Measurements from ENCODE around the gene PGS1.

PGS1 gene

DNA sequence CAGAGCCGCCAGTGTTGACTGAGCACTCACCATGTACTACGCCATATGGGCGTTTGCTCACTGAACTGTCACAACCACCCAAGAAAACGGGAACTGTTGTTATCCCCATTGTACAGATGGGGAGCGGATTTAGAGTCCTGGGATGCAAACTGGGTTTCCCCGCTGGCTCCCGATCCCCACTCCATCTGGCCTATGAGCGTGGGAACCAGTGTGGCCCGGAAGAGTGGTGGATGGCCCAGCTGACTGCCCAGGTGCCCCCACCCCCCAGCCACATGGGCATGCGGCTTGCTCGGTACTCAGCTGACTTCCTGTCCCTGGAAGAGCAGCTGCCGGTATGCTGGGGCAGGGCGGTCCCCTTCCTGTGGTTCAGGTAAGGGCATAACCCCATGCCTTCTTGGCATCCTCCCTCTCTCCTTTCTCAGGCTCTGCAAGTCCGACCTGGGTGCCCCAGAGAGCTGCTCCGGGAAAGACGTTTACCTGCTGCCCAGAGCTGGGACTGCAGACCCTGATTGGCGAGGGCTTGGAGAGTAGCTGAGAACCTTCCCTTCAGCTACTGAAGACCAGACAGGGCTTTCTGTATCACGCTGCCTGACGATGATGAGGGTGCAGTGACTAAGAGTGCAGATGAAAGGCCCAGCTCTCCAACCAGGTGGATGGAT is 34.8 kb upstream of the PGS1 start:
- H3K4me1 ChIP-seq, result peaks cover 27 to 97% (median 47%) of the 10 kb centered on the region in 10 experiments
- H3K9me3 ChIP-seq (replicated peaks in 1 of 11), result no peaks in the 10 kb centered on the region
- H3K27me3 ChIP-seq, result peaks cover 0 to 49% (median 45%) of the 10 kb centered on the region in 11 experiments; a peak in 18 of 22 replicates
- H3K36me3 ChIP-seq, result no peaks in the 10 kb centered on the region
- peak overlapping the region in 4 of 10 experiments; percentile 17 to 50 (median 28); a peak in 3 of 20 replicates for H3K4me3 ChIP-seq
- H4K20me1 ChIP-seq, result peaks cover 0 to 10% (median 0%) of the 10 kb centered on the region in 11 experiments; a peak in 2 of 22 replicates
- TF ChIP-seq Cebpa-rat (IDR thresholded peaks at IDR 0.05), result no peak
- H3K27ac ChIP-seq, result peak overlapping the region in 4 of 11 experiments; percentile 50 to 94 (median 88); a peak in 8 of 22 replicates
- peak overlapping the region in 4 of 11 experiments; percentile 75 to 92 (median 85); a peak in 7 of 22 replicates for H3K9ac ChIP-seq
- peak overlapping the region; percentile 81 to 99 (median 91) for H3K4me2 ChIP-seq

DNA sequence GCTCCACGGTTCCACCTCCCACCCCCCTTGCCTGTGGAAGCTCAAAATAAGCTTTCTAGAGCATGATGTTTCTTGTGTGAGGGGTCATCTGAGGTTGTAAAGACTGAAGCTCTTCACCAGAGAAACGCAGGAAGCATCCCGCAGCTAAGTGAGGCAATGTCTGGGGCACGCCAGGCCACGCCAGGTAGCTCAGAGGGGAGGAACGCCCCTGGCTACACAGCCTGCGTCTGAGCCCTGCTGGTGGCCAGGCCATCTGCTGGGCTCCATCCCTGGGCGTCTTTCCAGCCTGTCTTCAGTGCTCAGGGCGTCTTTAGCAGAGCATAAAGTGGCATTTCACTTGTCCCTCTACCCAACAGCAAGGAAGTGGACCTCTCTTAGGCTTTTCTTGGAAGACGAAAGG is 33.8 kb upstream of the PGS1 start:
- H3K4me2 ChIP-seq, result peak overlapping the region in 5 of 11 experiments; percentile 0 to 98 (median 92); a peak in 8 of 22 replicates
- no peak for TF ChIP-seq Cebpa-rat (IDR thresholded peaks at IDR 0.05)
- no peak overlapping the region for H3K4me3 ChIP-seq
- H3K36me3 ChIP-seq, result no peaks in the 10 kb centered on the region
- no peak overlapping the region for H3K27ac ChIP-seq
- H3K27me3 ChIP-seq, result peaks cover 0 to 48% (median 44%) of the 10 kb centered on the region in 11 experiments; a peak in 18 of 22 replicates
- H3K9me3 ChIP-seq (replicated peaks in 1 of 11), result no peaks in the 10 kb centered on the region
- no peak overlapping the region for H3K9ac ChIP-seq
- H3K4me1 ChIP-seq, result peaks cover 25 to 97% (median 44%) of the 10 kb centered on the region in 10 experiments
- H4K20me1 ChIP-seq, result peaks cover 0 to 10% (median 0%) of the 10 kb centered on the region in 11 experiments; a peak in 2 of 22 replicates

DNA sequence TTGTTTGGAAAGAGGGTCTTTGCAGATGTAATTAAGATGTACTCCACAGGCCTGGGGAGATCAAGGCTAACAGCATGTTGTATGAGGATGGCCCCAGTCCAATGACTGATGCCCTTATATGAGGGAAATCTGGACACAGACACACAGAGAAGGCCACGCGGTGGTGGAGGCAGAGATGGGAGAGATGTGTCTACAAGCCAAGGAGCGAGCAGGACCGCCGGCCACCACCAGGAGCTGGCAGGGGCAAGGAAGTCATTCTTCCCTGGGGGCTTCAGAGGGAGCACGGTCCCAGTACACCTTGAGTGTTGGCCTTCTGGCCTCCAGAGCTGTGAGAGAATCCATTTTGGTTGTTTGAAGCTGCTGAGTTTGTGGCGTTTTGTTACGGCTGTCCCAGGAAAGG is 33.3 kb upstream of the PGS1 start:
- Histone ChIP-seq H3K36me3 (no peaks in the 10 kb centered on the region), H3K27ac (no peak overlapping the region), H4K20me1 (peaks cover 0 to 10% (median 0%) of the 10 kb centered on the region in 11 experiments; a peak in 2 of 22 replicates), H3K27me3 (peaks cover 0 to 44% (median 39%) of the 10 kb centered on the region in 11 experiments; a peak in 18 of 22 replicates), H3K4me3 (no peak overlapping the region), H3K9me3 (replicated peaks in 1 of 11) (no peaks in the 10 kb centered on the region), H3K4me1 (peaks cover 30 to 97% (median 46%) of the 10 kb centered on the region in 10 experiments), H3K9ac (no peak overlapping the region), H3K4me2 (peak overlapping the region in 4 of 11 experiments; percentile 2 to 98 (median 71); a peak in 8 of 22 replicates)
- TF ChIP-seq Cebpa-rat (IDR thresholded peaks at IDR 0.05), result no peak

DNA sequence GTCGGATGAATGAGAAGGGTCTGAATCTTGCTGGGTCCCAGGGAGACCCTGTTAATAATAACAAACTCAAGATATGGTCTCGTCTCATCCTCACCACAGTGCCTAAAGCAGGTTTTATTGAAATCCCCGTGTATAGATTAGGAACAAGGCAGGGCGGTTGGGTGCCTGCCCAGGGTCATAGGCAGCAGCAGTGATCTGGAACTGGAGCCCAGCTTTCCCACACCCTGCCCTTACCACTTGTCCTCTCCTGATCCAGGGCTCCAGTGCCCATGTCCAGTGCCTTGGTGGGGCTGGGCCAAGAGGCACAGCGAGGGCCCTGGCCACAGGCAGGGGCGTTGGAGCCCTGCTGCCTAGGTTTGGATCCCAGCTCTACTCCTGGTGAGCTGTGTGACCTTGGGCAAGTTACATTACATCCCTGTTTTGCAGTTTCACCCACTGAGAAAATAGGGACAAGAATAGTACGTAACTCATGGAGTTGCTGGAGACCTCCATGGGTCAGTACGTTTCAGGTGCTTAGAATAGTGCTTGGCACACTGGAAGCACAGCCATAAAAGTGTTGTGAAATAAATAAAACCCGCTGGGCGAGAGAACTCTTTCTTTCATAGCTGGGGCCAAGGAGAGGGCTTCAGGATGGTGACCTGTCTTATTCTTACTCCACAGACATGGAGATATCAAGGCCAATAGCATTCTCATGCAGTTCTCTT is 32.5 kb upstream of the PGS1 start:
- H3K27ac ChIP-seq, result no peak overlapping the region
- H3K9ac ChIP-seq, result no peak overlapping the region
- no peaks in the 10 kb centered on the region for H3K36me3 ChIP-seq
- peak overlapping the region in 4 of 11 experiments; percentile 2 to 98 (median 71); a peak in 8 of 22 replicates for H3K4me2 ChIP-seq
- H4K20me1 ChIP-seq, result peaks cover 0 to 10% (median 0%) of the 10 kb centered on the region in 11 experiments; a peak in 2 of 22 replicates
- 0 out of 22 replicates have a peak, but pooled peaks of 1 of the 11 experiments have one; percentile 11 for TF ChIP-seq Cebpa-rat (IDR thresholded peaks at IDR 0.05)
- H3K9me3 ChIP-seq (replicated peaks in 1 of 11), result peaks cover 0 to 3% (median 0%) of the 10 kb centered on the region in 11 experiments; a peak in 3 of 22 replicates
- no peak overlapping the region for H3K4me3 ChIP-seq
- H3K4me1 ChIP-seq, result peaks cover 38 to 97% (median 50%) of the 10 kb centered on the region in 10 experiments
- H3K27me3 ChIP-seq, result peaks cover 0 to 36% (median 31%) of the 10 kb centered on the region in 11 experiments; a peak in 18 of 22 replicates

DNA sequence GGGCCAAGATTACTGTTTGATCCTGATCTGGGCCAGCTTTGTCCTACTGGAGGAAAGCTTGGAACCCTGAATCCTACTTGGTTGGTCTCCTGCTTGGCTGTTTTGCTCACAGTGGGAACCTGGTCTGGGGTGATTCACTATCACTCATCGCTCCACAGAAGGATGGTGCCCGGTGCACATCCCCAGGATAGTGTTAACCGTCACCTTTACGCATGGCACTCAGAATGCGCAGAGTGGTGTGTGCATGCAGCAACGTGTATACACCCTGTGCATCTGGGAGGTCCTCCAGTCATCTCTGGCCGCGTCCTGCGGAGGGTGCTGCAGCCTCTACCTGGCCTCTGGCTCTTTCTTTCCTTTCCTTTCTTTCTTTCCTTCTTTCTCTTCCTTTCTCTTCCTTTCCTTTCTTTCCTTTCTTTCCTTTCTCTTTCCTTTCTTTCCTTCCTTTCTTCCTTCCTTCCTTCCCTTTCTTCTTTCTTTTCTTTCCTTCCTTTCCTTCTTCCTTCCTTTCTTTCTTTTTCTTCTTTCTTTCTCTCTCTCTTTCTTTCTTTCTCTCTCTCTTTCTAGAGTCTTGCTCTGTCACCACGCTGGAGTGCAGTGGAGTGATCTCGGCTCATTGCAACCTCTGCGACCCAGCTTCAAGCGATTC is 31.7 kb upstream of the PGS1 start:
- Histone ChIP-seq H3K9ac (no peak overlapping the region), H3K4me3 (no peak overlapping the region), H3K4me2 (peak overlapping the region in 4 of 11 experiments; percentile 4 to 98 (median 26); a peak in 3 of 22 replicates), H4K20me1 (peaks cover 0 to 6% (median 0%) of the 10 kb centered on the region in 11 experiments; a peak in 2 of 22 replicates), H3K27ac (no peak overlapping the region), H3K36me3 (no peaks in the 10 kb centered on the region), H3K4me1 (peaks cover 46 to 98% (median 52%) of the 10 kb centered on the region in 10 experiments), H3K27me3 (peaks cover 0 to 28% (median 24%) of the 10 kb centered on the region in 11 experiments; a peak in 18 of 22 replicates), H3K9me3 (replicated peaks in 1 of 11) (peaks cover 0 to 8% (median 0%) of the 10 kb centered on the region in 11 experiments; a peak in 3 of 22 replicates)
- TF ChIP-seq Cebpa-rat (IDR thresholded peaks at IDR 0.05), result no peak

DNA sequence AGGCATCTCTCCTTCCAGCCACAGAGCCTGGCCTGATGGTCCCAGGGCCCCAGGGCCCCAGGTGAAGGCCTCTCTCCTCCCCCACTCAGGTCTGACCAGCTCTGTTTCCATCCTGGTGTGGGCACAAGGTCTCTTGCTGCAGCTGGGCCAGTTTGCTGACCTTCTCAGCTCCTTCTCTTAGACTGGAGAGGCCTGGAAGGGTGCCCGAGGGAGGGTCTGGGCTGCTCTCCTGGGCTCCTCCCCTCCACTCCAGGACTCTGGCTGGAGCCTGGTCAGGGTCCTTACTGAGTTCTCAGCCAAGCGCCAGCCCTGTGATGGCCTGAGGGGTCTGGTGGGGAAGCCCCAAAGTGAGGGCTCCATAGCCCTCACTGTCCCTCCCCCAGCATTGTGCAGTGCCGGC is 31.0 kb upstream of the PGS1 start:
- no peaks in the 10 kb centered on the region for H3K36me3 ChIP-seq
- H3K9ac ChIP-seq, result 0 out of 22 replicates have a peak overlapping the region, but pooled peaks of 1 of the 11 experiments have one; percentile 9
- H3K27me3 ChIP-seq, result peaks cover 0 to 21% (median 17%) of the 10 kb centered on the region in 11 experiments; a peak in 18 of 22 replicates
- H4K20me1 ChIP-seq, result peaks cover 0 to under 1% (median 0%) of the 10 kb centered on the region in 11 experiments; a peak in 2 of 22 replicates
- no peak overlapping the region; a peak in 1 of 22 replicates for H3K27ac ChIP-seq
- H3K4me3 ChIP-seq, result no peak overlapping the region
- H3K4me2 ChIP-seq, result peak overlapping the region in 5 of 11 experiments; percentile 7 to 100 (median 39); a peak in 7 of 22 replicates
- no peak for TF ChIP-seq Cebpa-rat (IDR thresholded peaks at IDR 0.05)
- peaks cover 47 to 99% (median 53%) of the 10 kb centered on the region in 10 experiments for H3K4me1 ChIP-seq
- peaks cover 0 to 8% (median 0%) of the 10 kb centered on the region in 11 experiments; a peak in 3 of 22 replicates for H3K9me3 ChIP-seq (replicated peaks in 1 of 11)

DNA sequence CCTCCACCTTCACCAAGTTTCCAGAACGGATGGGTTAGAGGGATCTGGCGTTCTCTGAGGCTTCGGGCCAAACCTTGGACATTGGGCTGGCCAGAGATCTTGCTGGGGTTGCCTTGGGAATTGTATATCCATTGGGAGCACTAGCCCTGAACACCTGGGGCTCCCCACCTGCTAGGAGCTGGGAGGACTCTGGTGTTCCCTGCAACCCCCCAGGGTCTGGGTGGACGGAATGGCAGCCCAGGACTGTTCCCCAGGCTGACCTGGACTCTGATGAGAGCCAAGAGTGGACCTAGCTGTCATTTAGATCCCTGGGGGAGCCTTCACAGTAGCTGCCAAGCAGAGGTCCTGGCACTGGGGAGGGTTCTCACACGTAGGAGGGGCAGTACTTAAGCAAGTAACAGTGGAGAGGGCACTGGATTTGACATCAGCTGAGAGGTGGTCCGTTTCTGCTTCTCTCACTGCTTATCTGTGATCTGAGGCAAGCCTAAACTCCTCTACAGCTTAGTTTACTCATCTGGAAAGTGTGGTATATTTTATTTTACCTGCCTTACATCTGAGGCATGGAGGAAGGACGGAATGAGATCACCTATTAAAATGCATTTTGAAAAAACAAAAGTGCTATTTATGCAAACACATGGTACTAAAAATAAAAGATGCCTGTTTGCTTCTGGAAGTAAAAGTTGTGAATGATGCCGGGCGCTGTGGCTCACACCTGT is 30.2 kb upstream of the PGS1 start:
- Histone ChIP-seq H4K20me1 (no peaks in the 10 kb centered on the region; a peak in 1 of 22 replicates), H3K36me3 (no peaks in the 10 kb centered on the region), H3K27me3 (peaks cover 0 to 15% (median 11%) of the 10 kb centered on the region in 11 experiments; a peak in 18 of 22 replicates), H3K4me3 (no peak overlapping the region), H3K27ac (peak overlapping the region in 1 of 11 experiments; percentile 25; a peak in 2 of 22 replicates), H3K4me2 (peak overlapping the region in 5 of 11 experiments; percentile 7 to 100 (median 39); a peak in 7 of 22 replicates), H3K9ac (peak overlapping the region in 1 of 11 experiments; percentile 9; a peak in 1 of 22 replicates), H3K4me1 (peaks cover 44 to 97% (median 51%) of the 10 kb centered on the region in 10 experiments), H3K9me3 (replicated peaks in 1 of 11) (peaks cover 0 to 8% (median 0%) of the 10 kb centered on the region in 11 experiments; a peak in 3 of 22 replicates)
- TF ChIP-seq Cebpa-rat (IDR thresholded peaks at IDR 0.05), result no peak

Measured in BLaER1 treated with 17β-estradiol and CSF1 and Interleukin-3, amounts not matched to agents 10 nM and 100 nM (cell line).